GM12801 (cell line): Measurements from ENCODE around the gene URI1.

Experiments
- CTCF ChIP-seq: IDR thresholded peaks from one replicate; pipeline ENCODE4 v1.5.1; 2011; ENCODE audit warnings: control low read depth; ENCODE audit not compliant: insufficient read length; ENCODE audit errors: extremely low read depth

The URI1 gene

GRCh38 chr19:29941828-29942403 is at the start of gene URI1:
Gene URI1 (plus strand): TSS chr19:29942239. CDS start chr19:29942548, 309 bp downstream.
- no peak for TF ChIP-seq CTCF

- TF ChIP-seq CTCF = no peak
These were observed 48.3 kb upstream of the URI1 start for GRCh38 chr19:29893606-29894284.

- no peak for TF ChIP-seq CTCF
These were observed 45.2 kb upstream of the URI1 start for GRCh38 chr19:29896802-29897201.

GRCh38 chr19:29897466-29897865 is 44.6 kb upstream of the URI1 start:
- TF ChIP-seq CTCF = no peak

- TF ChIP-seq CTCF = no peak
These were observed 38.0 kb upstream of the URI1 start for GRCh38 chr19:29904017-29904416.

- TF ChIP-seq CTCF = no peak
These were observed 32.8 kb upstream of the URI1 start for GRCh38 chr19:29908963-29909944.

- TF ChIP-seq CTCF = no peak
These were observed 27.1 kb upstream of the URI1 start for GRCh38 chr19:29914933-29915332.
